ENCODE measurements around the gene URAD.

GRCh38 chr13:27972478-27972820 lies 16.0 kb downstream of the URAD start:
- no peak for TF ChIP-seq CTCF (IDR thresholded peaks at IDR 0.05; ENCODE audit: low read depth, low read length)
- TF ChIP-seq EZH2phosphoT487 (IDR thresholded peaks at IDR 0.05; ENCODE audit: low read depth) = no peak
